Activated naive CD8-positive, alpha-beta T cell treated with anti-CD3 and anti-CD28 coated beads for 36 hours (primary cell): Measurements from ENCODE around the gene PCNX4. TPM values are rescaled to one million over a fixed set of nuclear protein-coding genes. Genes with fewer than 3 reads are reported as not detected.
A peak's percentile ranks its signal among the peaks of the same experiment; 100 is the strongest.

ENCODE experiments used
- DNase-seq: peaks from one replicate; pipeline ENCODE4 v3.0.0; 2021
- H3K27ac Mint-ChIP-seq: one replicate; pipeline ENCODE4 v1.8.0; 2022; ENCODE audit warnings: mild to moderate bottlenecking, moderate library complexity, mixed read lengths
- H3K27me3 Mint-ChIP-seq: one replicate; pipeline ENCODE4 v1.8.0; 2022; ENCODE audit warnings: mild to moderate bottlenecking, mixed read lengths
- H3K36me3 Mint-ChIP-seq: one replicate; pipeline ENCODE4 v1.8.0; 2021; ENCODE audit warnings: mild to moderate bottlenecking, mixed read lengths
- H3K4me1 Mint-ChIP-seq: one replicate; pipeline ENCODE4 v1.8.0; 2021; ENCODE audit warnings: mixed read lengths
- H3K4me3 Mint-ChIP-seq: one replicate; pipeline ENCODE4 v1.8.0; 2022; ENCODE audit warnings: mild to moderate bottlenecking, moderate library complexity, mixed read lengths
- H3K9me3 Mint-ChIP-seq: one replicate; pipeline ENCODE4 v1.8.0; 2022; ENCODE audit warnings: mixed read lengths
- total RNA-seq, 2 experiments: library from RNA; stranded (reverse); gene quantifications; one replicate each; pipeline ENCODE4 v1.2.3, GENCODE V29; 2021

Gene PCNX4
- total RNA-seq, 2 experiments from 2014 or later = 28.3 to 30.9 TPM

DNA sequence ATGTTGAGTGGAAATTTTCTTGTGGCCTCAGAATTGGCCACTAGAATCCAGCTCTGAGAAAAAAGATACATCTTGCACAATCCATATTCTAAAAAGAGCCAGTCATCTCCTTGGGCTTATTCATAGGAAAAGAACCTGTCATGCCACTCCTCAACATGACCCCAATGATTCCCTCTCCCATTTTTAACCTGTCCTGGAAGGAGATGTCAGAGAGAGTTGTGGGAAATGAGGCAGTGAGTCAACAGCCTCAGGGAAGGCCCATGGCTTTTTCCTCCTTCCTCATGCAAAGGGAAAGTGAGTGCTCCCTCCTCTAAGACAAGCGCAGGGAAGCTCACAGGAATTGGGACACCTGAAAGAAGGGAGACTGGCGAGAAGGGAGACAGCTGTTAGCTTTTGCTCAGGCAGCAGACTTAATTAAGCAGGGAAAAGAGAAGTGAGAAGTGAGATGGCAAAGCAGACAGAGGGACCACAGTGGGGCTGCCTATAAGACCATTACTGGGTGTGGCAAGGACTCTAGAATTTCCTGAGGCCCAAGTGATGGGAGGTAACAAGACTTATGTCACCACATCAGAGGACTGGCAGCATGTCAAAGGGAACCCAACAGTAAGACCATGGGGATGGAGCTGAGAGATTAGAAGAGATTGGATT is 83.7 kb downstream of the PCNX4 start:
- no peak overlapping the region for H3K4me3 Mint-ChIP-seq
- H3K9me3 Mint-ChIP-seq = peaks cover 4% of the 10 kb centered on the region
- H3K4me1 Mint-ChIP-seq = peaks cover 9% of the 10 kb centered on the region
- DNase-seq = no peak
- H3K36me3 Mint-ChIP-seq = no peaks in the 10 kb centered on the region
- H3K27me3 Mint-ChIP-seq = no peaks in the 10 kb centered on the region
- no peak overlapping the region for H3K27ac Mint-ChIP-seq

GRCh38 chr14:60178164-60178563 is 86.4 kb downstream of the PCNX4 start:
- H3K36me3 Mint-ChIP-seq = no peaks in the 10 kb centered on the region
- peaks cover 11% of the 10 kb centered on the region for H3K4me1 Mint-ChIP-seq
- H3K4me3 Mint-ChIP-seq = no peak overlapping the region
- H3K27me3 Mint-ChIP-seq = no peaks in the 10 kb centered on the region
- no peak overlapping the region for H3K27ac Mint-ChIP-seq
- H3K9me3 Mint-ChIP-seq = peaks cover 5% of the 10 kb centered on the region
- DNase-seq = no peak

DNA sequence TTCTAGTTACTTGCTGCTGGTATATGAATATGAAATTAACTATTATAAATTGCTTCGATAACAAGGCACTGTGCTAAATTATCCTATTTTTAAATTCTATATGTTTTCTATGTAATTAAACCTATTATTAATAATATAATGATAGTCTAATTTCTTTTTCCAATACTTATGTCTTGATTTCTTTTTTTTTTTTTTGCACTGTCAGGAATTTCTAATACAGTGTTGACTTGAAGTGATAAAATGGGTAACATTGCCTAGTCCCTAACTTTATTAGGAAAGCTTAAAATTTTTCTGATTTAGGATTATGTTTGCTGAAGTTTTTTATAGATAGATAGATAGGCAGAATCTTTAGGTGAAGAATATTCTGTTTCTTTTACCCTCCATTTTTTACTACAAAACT is 87.1 kb downstream of the PCNX4 start:
- Mint-ChIP-seq H3K36me3 (no peaks in the 10 kb centered on the region), H3K27me3 (no peaks in the 10 kb centered on the region), H3K27ac (no peak overlapping the region), H3K4me1 (peaks cover 17% of the 10 kb centered on the region), H3K4me3 (no peak overlapping the region), H3K9me3 (peaks cover 5% of the 10 kb centered on the region)
- no peak for DNase-seq

- Mint-ChIP-seq H3K27ac (no peak overlapping the region), H3K4me3 (no peak overlapping the region), H3K9me3 (peaks cover 5% of the 10 kb centered on the region), H3K27me3 (no peaks in the 10 kb centered on the region), H3K4me1 (peaks cover 21% of the 10 kb centered on the region), H3K36me3 (no peaks in the 10 kb centered on the region)
- no peak for DNase-seq
These were observed 87.7 kb downstream of the PCNX4 start for GRCh38 chr14:60179431-60179869.

- Mint-ChIP-seq H3K36me3 (no peaks in the 10 kb centered on the region), H3K27me3 (no peaks in the 10 kb centered on the region), H3K27ac (peak overlapping the region; percentile 8), H3K4me1 (peaks cover 22% of the 10 kb centered on the region), H3K9me3 (peaks cover 4% of the 10 kb centered on the region), H3K4me3 (no peak overlapping the region)
- no peak for DNase-seq
These were observed 91.4 kb downstream of the PCNX4 start for GRCh38 chr14:60183138-60183537.

DNA sequence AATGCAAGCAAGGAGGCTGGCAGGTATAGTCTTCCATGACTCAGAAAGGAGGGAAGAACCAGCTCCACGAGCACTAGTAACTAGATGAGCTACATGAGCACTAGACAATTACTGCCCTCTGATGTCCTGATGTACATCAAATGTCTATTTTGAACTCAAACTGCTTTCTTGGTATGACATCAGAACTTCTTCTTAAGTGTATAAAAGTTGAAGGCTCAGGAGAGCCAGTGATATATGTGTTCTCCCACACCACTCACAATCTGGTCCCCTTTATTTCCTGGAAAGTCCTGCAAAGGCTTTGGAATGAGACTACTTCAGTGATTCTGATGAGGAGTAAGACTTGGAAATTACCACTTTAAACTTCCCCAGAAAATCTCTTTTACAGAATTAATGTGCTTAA is 92.0 kb downstream of the PCNX4 start:
- no peak for DNase-seq
- H3K4me1 Mint-ChIP-seq = peaks cover 22% of the 10 kb centered on the region
- peak overlapping the region; percentile 76 for H3K4me3 Mint-ChIP-seq
- H3K27me3 Mint-ChIP-seq = no peaks in the 10 kb centered on the region
- H3K27ac Mint-ChIP-seq = peak overlapping the region; percentile 88
- H3K9me3 Mint-ChIP-seq = peaks cover 4% of the 10 kb centered on the region
- H3K36me3 Mint-ChIP-seq = no peaks in the 10 kb centered on the region

DNA sequence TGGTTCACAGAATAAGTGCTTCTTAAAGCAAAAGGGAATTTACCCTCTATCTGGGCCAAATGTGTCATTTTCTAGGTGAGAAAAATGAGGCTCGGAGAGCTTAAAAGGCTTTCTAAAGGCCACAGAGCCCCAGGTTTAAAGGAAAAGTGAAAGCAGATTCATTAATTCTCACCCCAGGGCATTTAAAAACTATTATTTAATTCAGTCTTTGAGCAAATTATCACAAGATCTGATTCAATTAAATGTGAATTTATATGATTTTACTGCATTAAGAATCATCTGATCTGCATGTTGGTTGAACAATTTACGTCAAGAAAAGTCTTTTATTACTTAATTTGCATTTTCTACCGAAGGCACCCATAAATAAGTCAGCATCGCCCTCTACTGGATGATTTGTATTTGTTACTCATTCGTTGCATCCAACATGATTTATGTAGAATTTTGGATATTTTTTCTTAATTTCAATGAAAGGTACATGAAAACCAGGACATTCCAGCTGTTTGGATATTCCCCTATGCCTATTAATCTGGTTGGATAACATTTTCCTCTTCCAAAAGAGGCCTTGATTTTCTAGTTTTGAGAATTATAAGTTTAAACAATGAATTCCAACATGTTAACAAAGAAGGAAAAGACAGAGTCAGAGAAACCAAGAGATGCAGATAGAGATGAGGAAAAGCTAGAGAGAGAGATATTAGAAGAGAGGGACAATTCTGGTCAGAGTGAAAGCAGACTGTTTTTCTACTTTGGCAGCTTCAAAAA is 92.6 kb downstream of the PCNX4 start:
- Mint-ChIP-seq H3K9me3 (peaks cover 4% of the 10 kb centered on the region), H3K27me3 (no peaks in the 10 kb centered on the region), H3K36me3 (no peaks in the 10 kb centered on the region), H3K4me3 (peak overlapping the region; percentile 76), H3K27ac (peak overlapping the region; percentile 88), H3K4me1 (peaks cover 21% of the 10 kb centered on the region)
- no peak for DNase-seq

- H3K36me3 Mint-ChIP-seq = no peaks in the 10 kb centered on the region
- DNase-seq = no peak
- peaks cover 16% of the 10 kb centered on the region for H3K4me1 Mint-ChIP-seq
- no peak overlapping the region for H3K4me3 Mint-ChIP-seq
- H3K27me3 Mint-ChIP-seq = no peaks in the 10 kb centered on the region
- H3K9me3 Mint-ChIP-seq = peaks cover 1% of the 10 kb centered on the region
- no peak overlapping the region for H3K27ac Mint-ChIP-seq
These were observed 93.3 kb downstream of the PCNX4 start for GRCh38 chr14:60184905-60185555.

- Mint-ChIP-seq H3K27me3 (no peaks in the 10 kb centered on the region), H3K4me3 (no peak overlapping the region), H3K9me3 (no peaks in the 10 kb centered on the region), H3K36me3 (no peaks in the 10 kb centered on the region), H3K4me1 (peaks cover 12% of the 10 kb centered on the region), H3K27ac (no peak overlapping the region)
- no peak for DNase-seq
These were observed 96.4 kb downstream of the PCNX4 start for GRCh38 chr14:60188115-60188514.

- H3K9me3 Mint-ChIP-seq = no peaks in the 10 kb centered on the region
- no peaks in the 10 kb centered on the region for H3K36me3 Mint-ChIP-seq
- peaks cover 6% of the 10 kb centered on the region for H3K4me1 Mint-ChIP-seq
- DNase-seq = no peak
- H3K27me3 Mint-ChIP-seq = no peaks in the 10 kb centered on the region
- no peak overlapping the region for H3K27ac Mint-ChIP-seq
- no peak overlapping the region for H3K4me3 Mint-ChIP-seq
These were observed 97.0 kb downstream of the PCNX4 start for GRCh38 chr14:60188696-60189095.

DNA sequence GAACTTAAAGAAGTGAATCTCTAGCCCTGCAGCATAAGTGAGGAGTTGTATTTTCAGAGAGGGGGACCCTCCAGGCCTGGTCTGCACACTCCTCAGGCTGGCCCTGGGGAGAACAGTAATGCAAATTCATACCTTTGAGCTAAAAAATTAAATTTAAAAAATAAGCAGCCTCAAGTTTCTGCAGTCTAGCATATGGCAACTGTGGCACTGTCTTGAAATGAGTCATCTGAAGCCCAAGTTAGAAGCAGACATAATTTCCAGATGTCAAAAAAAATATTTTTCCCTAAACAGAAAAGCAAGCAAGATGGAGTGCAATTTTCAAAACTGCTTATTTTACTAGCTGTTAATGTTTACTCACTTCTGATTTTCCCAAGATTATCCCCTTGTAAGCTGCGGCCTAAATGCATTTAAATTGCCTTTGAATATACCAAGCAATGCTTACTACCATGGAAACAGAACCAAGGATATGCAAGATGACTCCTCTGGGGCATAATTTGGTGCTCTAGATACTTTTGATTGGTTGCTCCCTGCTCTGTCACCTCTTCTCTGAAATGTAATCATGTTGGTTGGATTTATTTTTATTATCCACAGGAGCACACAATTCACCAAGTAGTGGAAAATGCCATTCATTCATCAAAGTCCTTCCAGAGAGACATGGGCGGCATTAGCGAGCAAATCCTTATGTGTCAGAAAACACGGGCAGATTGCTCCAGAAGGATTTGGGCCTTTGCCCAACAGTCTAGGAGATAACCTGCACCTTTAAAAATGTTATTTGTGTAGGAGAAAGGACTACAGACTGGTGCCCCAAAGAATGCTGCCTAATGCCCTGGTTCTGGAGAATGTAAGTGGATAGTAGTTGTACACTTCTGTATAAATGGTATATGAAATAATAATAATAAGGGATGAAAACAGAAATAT is 98.5 kb downstream of the PCNX4 start:
- no peaks in the 10 kb centered on the region for H3K36me3 Mint-ChIP-seq
- H3K9me3 Mint-ChIP-seq = no peaks in the 10 kb centered on the region
- no peak overlapping the region for H3K27ac Mint-ChIP-seq

DNA sequence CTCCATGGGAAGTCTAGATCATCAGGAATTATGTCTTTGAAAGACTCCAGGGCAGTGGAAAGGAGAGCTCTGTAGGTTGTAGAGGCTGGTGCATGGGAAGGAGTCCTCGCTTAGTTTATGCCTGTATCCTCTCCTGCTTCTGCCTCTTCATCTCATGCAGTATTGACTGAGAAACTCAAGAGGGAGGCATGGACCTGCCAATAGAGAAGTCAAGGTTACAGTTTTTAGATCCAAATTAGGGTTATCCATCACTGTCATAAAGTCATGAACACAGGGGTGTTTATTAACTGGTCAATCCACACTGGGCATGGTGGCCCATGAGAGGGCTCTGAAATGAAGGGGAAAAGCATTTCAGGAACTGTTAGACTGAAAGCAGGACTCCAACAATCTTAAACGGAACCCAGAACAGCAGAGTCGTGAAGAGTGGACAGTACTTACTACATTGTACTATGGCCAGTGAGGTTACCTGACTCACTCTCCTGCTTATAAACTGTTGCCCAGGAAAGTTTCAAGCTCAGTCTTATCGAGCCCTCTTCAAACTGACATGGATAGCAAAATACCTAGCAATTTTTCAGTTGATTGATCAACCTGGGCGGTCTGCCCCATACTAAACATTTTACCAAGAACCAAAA is 103.6 kb downstream of the PCNX4 start:
- Mint-ChIP-seq H3K4me1 (peaks cover 12% of the 10 kb centered on the region), H3K9me3 (peaks cover 12% of the 10 kb centered on the region), H3K36me3 (peaks cover 5% of the 10 kb centered on the region), H3K27ac (no peak overlapping the region), H3K4me3 (no peak overlapping the region), H3K27me3 (no peaks in the 10 kb centered on the region)
- no peak for DNase-seq

More for the DNA sequence above, 98.5 kb downstream of the PCNX4 start:
- Mint-ChIP-seq H3K4me3 (no peak overlapping the region), H3K4me1 (no peaks in the 10 kb centered on the region), H3K27me3 (no peaks in the 10 kb centered on the region)
- DNase-seq = no peak

DNA sequence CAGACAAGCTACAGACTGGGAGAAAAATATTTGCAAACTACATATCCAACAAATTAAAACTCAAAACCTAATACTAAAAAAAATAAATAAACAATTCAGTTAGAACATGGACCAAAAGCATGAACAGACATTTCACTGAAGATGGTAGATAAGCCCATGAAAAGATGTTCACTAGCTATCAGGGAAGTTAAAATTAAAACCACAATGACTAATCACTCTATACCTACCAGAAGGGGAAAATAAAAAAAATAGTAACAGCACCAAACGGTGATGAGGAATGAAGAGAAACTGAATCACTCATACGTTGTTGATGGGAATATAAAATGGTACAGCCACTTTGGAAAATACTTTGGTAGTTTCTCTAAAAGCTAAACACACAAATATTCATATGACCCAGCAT is 104.6 kb downstream of the PCNX4 start:
- H3K36me3 Mint-ChIP-seq = peaks cover 5% of the 10 kb centered on the region
- H3K4me3 Mint-ChIP-seq = no peak overlapping the region
- no peak for DNase-seq
- H3K4me1 Mint-ChIP-seq = peaks cover 12% of the 10 kb centered on the region
- peaks cover 13% of the 10 kb centered on the region for H3K9me3 Mint-ChIP-seq
- H3K27ac Mint-ChIP-seq = peak overlapping the region; percentile 16
- peaks cover 1% of the 10 kb centered on the region for H3K27me3 Mint-ChIP-seq

DNA sequence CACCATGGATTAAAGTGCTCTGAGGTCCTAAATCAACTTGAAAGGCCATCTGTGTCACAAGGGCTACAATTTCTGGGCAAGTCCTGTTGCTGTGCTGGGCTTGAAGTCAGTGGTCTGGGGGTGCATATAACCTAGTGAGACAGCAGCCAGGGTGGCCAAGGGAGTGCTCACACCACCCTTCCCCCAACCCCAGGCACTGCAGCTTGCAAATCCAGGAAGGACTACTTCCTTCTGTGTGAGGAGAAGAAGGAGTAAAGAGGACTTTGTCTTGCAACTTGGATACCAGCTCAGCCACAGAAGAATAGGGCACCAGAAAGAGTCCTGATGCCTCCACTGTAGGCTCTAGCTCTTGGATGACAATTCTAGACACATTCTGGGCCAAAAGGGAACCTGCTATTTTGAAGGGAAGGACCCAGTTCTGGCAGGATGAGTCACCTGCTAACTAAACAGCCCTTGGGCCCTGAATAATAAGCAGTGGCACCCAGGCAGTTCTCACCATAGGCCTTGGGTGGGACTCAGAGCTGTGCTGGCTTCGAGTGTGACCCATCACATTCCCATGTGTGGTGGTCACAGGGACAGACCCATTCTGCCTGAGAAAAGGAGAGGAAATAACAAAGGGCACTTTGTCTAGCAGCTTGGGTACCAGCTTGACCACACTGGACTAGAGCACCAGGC is 106.0 kb downstream of the PCNX4 start:
- Mint-ChIP-seq H3K4me3 (no peak overlapping the region), H3K9me3 (peaks cover 16% of the 10 kb centered on the region), H3K27me3 (peaks cover 5% of the 10 kb centered on the region), H3K27ac (no peak overlapping the region), H3K4me1 (peaks cover 12% of the 10 kb centered on the region), H3K36me3 (peaks cover 5% of the 10 kb centered on the region)
- DNase-seq = no peak
